Colonic mucosa (tissue), 4 donors: ENCODE measurements around the gene ARHGAP15. TPM values are rescaled to one million over a fixed set of nuclear protein-coding genes. Genes with fewer than 3 reads are reported as not detected.
A peak's percentile ranks its signal among the peaks of the same experiment; 100 is the strongest.

Source experiments
- DNase-seq: peaks from one replicate; pipeline ENCODE4 v3.0.0-alpha.2; 2020
- H3K27ac ChIP-seq: fragments of 200-600 bp; one replicate; pipeline ENCODE4 v1.8.0; 2021
- H3K27me3 ChIP-seq: fragments of 200-600 bp; one replicate; pipeline ENCODE4 v1.8.0; 2021
- H3K36me3 ChIP-seq: fragments of 200-600 bp; one replicate; pipeline ENCODE4 v1.8.0; 2021
- H3K4me1 ChIP-seq: fragments of 200-600 bp; one replicate; pipeline ENCODE4 v1.8.0; 2021; ENCODE audit warnings: mild to moderate bottlenecking
- H3K4me3 ChIP-seq: fragments of 200-600 bp; one replicate; pipeline ENCODE4 v1.8.0; 2021
- H3K9ac ChIP-seq, 2 donors: one replicate each; pipeline ENCODE4 v1.7.0; 2013; ENCODE audit warnings: control low read depth in 2 of 2, low read depth in 2 of 2, low read length in 2 of 2
- H3K9me3 ChIP-seq: fragments of 200-600 bp; one replicate; pipeline ENCODE4 v1.8.0; 2021
- intact Hi-C: fragments of 100-400 bp; cut with DNase I; formaldehyde crosslinking; loops from one replicate; pipeline ENCODE4 v1.14.1; 2022
- total RNA-seq, 2 donors: library from RNA; stranded (reverse); fragmentation: NEBNext Ultra II Directional in 1 of 2; extraction: Animal tissue kit (Norgen Biotek cat#: 25700) in 1 of 2; gene quantifications; one replicate each; pipeline ENCODE4 v1.2.1, GENCODE V29; 2021
- TF ChIP-seq, protein P1 (sequence below): fragments of 200-600 bp; IDR thresholded peaks from one replicate; pipeline ENCODE4 v1.8.0; 2022; ENCODE audit warnings: antibody characterized with exemption, mild to moderate bottlenecking
- donor health status: healthy.
- donor health status: DM: no; HTN: no; CAD: no.
- donor health status: DM: no; HTN: no; CAD: no.

ARHGAP15 gene
- total RNA-seq, 2 donors from 2014 or later = 1.6 to 3.7 TPM

DNA sequence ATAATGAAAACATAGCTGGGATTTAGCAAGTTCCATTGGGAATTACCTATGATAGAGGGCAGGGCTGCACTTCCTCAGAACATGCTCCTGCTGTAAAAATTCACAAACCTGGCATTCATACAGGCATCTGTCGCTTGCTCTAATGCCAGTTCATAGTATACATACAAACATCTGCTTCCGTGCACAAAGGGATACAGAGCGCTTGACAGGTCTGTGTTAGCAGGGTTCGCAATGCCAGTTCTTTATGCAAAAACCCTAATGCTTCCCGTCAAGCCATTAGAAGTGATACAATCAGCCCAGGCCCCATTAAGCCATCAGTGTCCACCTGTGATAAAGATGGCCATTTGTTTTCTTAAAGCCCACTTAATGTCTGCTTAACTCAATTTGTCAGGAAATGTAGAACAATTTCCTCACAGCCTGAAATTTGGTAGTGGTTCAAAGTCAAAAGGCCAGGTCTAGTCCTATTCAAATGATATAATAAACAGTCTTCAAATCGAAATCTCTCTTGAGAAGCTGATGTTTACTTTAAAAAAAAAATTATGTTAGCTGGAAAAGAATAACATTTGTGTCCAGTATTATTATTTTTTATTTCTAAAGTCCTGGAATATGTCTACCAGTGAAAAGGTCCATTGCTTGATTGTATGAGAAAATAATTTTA is 556.3 kb downstream of the ARHGAP15 start:
- TF ChIP-seq, protein P1, sequence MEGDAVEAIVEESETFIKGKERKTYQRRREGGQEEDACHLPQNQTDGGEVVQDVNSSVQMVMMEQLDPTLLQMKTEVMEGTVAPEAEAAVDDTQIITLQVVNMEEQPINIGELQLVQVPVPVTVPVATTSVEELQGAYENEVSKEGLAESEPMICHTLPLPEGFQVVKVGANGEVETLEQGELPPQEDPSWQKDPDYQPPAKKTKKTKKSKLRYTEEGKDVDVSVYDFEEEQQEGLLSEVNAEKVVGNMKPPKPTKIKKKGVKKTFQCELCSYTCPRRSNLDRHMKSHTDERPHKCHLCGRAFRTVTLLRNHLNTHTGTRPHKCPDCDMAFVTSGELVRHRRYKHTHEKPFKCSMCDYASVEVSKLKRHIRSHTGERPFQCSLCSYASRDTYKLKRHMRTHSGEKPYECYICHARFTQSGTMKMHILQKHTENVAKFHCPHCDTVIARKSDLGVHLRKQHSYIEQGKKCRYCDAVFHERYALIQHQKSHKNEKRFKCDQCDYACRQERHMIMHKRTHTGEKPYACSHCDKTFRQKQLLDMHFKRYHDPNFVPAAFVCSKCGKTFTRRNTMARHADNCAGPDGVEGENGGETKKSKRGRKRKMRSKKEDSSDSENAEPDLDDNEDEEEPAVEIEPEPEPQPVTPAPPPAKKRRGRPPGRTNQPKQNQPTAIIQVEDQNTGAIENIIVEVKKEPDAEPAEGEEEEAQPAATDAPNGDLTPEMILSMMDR = no peak
- Histone ChIP-seq H3K4me3 (no peak overlapping the region), H3K36me3 (no peaks in the 10 kb centered on the region), H3K27me3 (no peaks in the 10 kb centered on the region), H3K4me1 (no peaks in the 10 kb centered on the region), H3K9me3 (no peaks in the 10 kb centered on the region), H3K27ac (no peak overlapping the region), H3K9ac (no peak overlapping the region)
- intact Hi-C loops = no loop called here
- no peak for DNase-seq

DNA sequence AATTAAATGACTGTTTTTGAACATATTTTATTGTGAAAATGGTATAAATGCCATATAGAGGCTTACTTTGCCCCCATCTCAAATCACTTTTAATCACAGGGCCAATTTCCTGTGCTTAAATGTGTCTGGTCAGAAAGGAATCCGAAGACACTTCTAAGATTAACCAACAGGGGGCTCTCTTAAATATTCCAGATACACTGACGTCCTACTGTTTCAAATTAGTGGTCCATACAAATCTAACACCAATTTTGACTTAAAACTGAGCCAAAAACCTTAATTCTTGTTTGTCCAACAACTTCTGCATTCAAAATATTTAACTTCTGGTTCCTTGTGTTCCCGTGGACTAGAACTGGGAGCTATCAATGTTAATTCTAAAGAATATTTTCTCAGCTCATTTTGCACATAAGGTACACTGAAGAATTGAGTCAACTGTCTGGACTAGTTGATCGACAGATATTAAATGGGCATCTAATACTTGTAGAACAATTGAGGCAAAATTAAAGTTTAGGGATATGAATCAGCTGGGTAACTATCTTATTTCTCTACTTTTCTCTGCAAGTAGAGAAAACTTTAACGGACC is 557.5 kb downstream of the ARHGAP15 start:
- H3K4me3 ChIP-seq = no peak overlapping the region
- TF ChIP-seq, protein P1 = peak; percentile 39
- H3K4me1 ChIP-seq = no peaks in the 10 kb centered on the region
- no peaks in the 10 kb centered on the region for H3K27me3 ChIP-seq
- intact Hi-C loops = no loop called here
- no peaks in the 10 kb centered on the region for H3K36me3 ChIP-seq
- H3K9me3 ChIP-seq = no peaks in the 10 kb centered on the region
- no peak overlapping the region for H3K27ac ChIP-seq
- DNase-seq = no peak
- H3K9ac ChIP-seq = no peak overlapping the region

DNA sequence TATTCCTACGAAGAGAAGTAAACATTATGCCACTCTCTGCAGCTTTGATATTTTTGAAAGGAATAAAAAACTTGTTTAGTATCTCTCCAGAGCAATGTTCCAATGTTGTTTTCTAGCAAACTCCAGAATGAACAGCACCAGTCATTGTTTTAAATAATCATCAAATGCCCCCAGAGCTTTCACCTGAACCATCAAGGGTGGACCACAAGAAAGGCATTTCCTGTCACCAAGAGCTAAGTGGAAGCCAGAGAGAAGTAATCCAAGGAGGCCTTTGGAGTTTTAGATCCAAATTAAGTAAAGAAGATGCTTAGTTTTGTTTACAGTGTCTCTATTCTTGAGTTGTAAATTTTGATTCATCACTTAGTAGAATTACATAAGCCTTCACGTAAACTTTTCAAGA is 559.0 kb downstream of the ARHGAP15 start:
- Histone ChIP-seq H3K27ac (no peak overlapping the region), H3K27me3 (no peaks in the 10 kb centered on the region), H3K9ac (no peak overlapping the region), H3K4me3 (no peak overlapping the region), H3K9me3 (no peaks in the 10 kb centered on the region), H3K36me3 (no peaks in the 10 kb centered on the region), H3K4me1 (no peaks in the 10 kb centered on the region)
- TF ChIP-seq, protein P1 = no peak
- no peak for DNase-seq
- intact Hi-C loops = no loop called here

DNA sequence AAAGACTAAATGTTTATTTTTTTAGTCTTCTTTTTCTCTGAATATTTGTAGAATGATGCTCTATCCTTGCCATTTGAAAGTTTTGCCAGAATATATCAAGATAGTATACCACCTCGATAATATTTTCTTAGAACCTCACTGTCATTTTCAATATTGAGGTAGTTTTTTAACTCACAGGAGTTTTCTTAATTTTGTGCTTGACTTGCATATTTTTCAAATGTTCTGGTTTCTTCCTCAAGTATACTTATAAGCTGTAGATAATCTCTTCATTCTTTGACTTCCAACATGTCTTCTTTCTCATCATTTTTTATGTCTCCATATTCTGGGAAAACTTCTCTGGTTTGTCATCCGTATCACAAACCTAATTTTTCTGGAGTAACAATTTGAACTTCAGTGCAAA is 559.6 kb downstream of the ARHGAP15 start:
- H3K9ac ChIP-seq = no peak overlapping the region
- TF ChIP-seq, protein P1 = no peak
- H3K9me3 ChIP-seq = no peaks in the 10 kb centered on the region
- H3K4me1 ChIP-seq = no peaks in the 10 kb centered on the region
- DNase-seq = no peak
- no peaks in the 10 kb centered on the region for H3K27me3 ChIP-seq
- no peak overlapping the region for H3K27ac ChIP-seq
- intact Hi-C loops = no loop called here
- H3K4me3 ChIP-seq = no peak overlapping the region
- no peaks in the 10 kb centered on the region for H3K36me3 ChIP-seq

DNA sequence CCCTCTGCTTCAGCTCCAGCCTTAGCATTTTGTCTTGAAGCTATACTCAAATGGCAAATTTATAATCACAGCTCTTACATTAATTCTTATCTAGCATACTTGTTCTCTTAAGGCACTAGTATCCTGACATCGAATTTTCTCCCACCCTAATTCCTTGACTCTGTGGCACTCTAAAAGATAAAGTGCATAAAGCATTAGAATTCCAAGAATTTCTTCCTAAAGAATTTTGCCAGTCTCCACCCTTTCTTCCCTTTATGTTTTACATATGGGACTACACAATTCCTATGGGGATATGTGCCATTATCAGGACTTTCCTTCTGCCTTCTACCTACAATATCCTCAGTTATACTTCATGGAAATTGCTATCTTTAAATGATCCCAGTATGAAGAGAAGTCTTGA is 560.3 kb downstream of the ARHGAP15 start:
- no peaks in the 10 kb centered on the region for H3K4me1 ChIP-seq
- no peaks in the 10 kb centered on the region for H3K36me3 ChIP-seq
- intact Hi-C loops = no loop called here
- no peak overlapping the region for H3K4me3 ChIP-seq
- H3K9ac ChIP-seq = no peak overlapping the region
- H3K27ac ChIP-seq = no peak overlapping the region
- H3K9me3 ChIP-seq = no peaks in the 10 kb centered on the region
- TF ChIP-seq, protein P1 = no peak
- no peak for DNase-seq
- no peaks in the 10 kb centered on the region for H3K27me3 ChIP-seq
